HEK293T (cell line): ENCODE results near the gene GPC1.

Experiments
- ARNT ChIP-seq: fragments of 450-650 bp; IDR thresholded peaks from 2 replicates; pipeline ENCODE4 v1.6.1; 2017; ENCODE audit warnings: mild to moderate bottlenecking
- FOXA1 ChIP-seq: fragments of 450-650 bp; IDR thresholded peaks from 2 replicates; pipeline ENCODE4 v1.6.1; 2016; ENCODE audit warnings: mild to moderate bottlenecking
- FOXM1 ChIP-seq: fragments of 450-650 bp; IDR thresholded peaks from 2 replicates; pipeline ENCODE4 v1.6.1; 2017; ENCODE audit warnings: mild to moderate bottlenecking, borderline replicate concordance
- L3MBTL2 ChIP-seq: fragments of 450-650 bp; conservative IDR thresholded peaks from 2 replicates; pipeline ENCODE4 v1.6.1; 2016; ENCODE audit warnings: mild to moderate bottlenecking
- LEF1 ChIP-seq: fragments of 450-650 bp; IDR thresholded peaks from 2 replicates; pipeline ENCODE4 v1.6.1; 2017; ENCODE audit warnings: mild to moderate bottlenecking, borderline replicate concordance
- NFRKB ChIP-seq: fragments of 450-650 bp; IDR thresholded peaks from 2 replicates; pipeline ENCODE4 v1.6.1; 2016; ENCODE audit warnings: mild to moderate bottlenecking, moderate library complexity
- SUZ12 ChIP-seq: fragments of 450-650 bp; IDR thresholded peaks from 2 replicates; pipeline ENCODE4 v1.6.1; 2016; ENCODE audit warnings: mild to moderate bottlenecking

DNA sequence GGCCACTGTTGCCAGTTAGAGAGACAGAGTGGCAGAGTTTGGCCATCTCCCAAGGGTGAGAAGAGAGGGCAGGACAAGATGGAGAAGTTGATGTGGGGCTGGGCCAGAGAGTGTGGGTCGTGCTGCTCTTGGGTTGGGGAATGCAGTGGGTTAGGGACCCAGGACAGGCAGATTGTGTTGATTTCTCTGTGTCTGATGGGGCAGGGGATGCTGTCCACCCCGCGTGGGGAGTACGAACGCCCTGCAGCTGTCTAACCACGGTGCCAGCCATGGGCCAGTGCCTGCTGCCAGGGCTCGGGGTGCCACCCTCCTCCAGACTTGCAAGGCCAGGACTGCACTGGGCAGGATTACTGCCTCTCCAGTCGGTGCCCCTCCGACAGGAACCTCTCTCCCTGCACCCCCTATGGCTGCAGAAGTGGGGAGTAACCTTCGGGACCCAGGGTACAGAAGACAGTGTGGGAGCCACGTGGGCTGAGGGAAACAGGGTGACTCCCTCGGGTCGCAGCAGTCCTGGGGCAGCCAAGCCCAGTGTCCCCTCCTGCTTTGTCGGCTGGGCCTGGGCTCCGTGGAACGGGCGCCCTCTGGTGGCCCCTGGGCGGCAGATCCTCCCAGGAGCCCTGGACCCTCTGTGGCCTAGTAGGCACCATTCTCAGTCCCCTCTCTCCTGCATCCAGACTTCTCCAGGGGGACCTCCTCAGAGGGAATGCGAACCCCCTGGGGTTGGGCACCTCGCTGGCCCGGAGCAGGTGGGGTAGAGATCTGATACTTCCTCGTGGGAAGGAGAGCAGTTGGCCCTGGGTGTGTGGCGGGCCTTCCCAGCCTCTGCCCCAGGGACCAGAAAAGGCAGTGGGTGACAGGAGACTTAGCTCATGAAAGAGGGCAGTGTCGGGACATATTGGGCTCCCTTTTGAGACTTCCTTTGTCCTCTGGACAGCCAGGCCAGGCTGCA lies 2.7 kb downstream of the GPC1 start:
- TF ChIP-seq SUZ12 (no peak), NFRKB (no peak), FOXA1 (no peak), FOXM1 (no peak), LEF1 (no peak), L3MBTL2 (no peak), ARNT (no peak)
